ENCODE data around the gene SLC4A5. TPM values are rescaled to one million over a fixed set of nuclear protein-coding genes. Genes with fewer than 3 reads are reported as not detected.

SLC4A5 gene
- total RNA-seq, 1 donor from 2014 or later: 2.3 TPM

GRCh38 chr2:74290466-74291217, 52.6 kb downstream of the SLC4A5 start:
- TF ChIP-seq CTCF (IDR thresholded peaks at IDR 0.05; ENCODE audit: borderline replicate concordance): no peak
- intact Hi-C loops (cut with micrococcal nuclease): no loop called here
- no peaks in the 10 kb centered on the region for H3K9me3 ChIP-seq (replicated peaks)
- H3K36me3 ChIP-seq: peaks cover 3% of the 10 kb centered on the region
- DNase-seq: no peak
- H3K27me3 ChIP-seq (ENCODE audit: low read depth): no peaks in the 10 kb centered on the region
- H3K4me3 ChIP-seq: no peak overlapping the region
- peaks cover 18% of the 10 kb centered on the region for H3K4me1 ChIP-seq
- H3K27ac ChIP-seq (replicated peaks): no peak overlapping the region

GRCh38 chr2:74290066-74290465, 53.1 kb downstream of the SLC4A5 start:
- Histone ChIP-seq H3K4me1 (peaks cover 18% of the 10 kb centered on the region), H3K27ac (replicated peaks) (no peak overlapping the region), H3K4me3 (no peak overlapping the region), H3K36me3 (peaks cover 3% of the 10 kb centered on the region), H3K9me3 (replicated peaks) (no peaks in the 10 kb centered on the region), H3K27me3 (ENCODE audit: low read depth) (no peaks in the 10 kb centered on the region)
- no peak for DNase-seq
- TF ChIP-seq CTCF (IDR thresholded peaks at IDR 0.05; ENCODE audit: borderline replicate concordance): no peak
- intact Hi-C loops (cut with micrococcal nuclease): no loop called here

- TF ChIP-seq CTCF (IDR thresholded peaks at IDR 0.05; ENCODE audit: borderline replicate concordance): no peak
- H3K27ac ChIP-seq (replicated peaks): no peak overlapping the region
- peaks cover 4% of the 10 kb centered on the region for H3K36me3 ChIP-seq
- DNase-seq: no peak
- H3K27me3 ChIP-seq (ENCODE audit: low read depth): no peaks in the 10 kb centered on the region
- H3K4me1 ChIP-seq: peaks cover 9% of the 10 kb centered on the region
- H3K4me3 ChIP-seq: no peak overlapping the region
- intact Hi-C loops (cut with micrococcal nuclease): no loop called here
- no peaks in the 10 kb centered on the region for H3K9me3 ChIP-seq (replicated peaks)
Measured at GRCh38 chr2:74286725-74287124, 56.5 kb downstream of the SLC4A5 start.

GRCh38 chr2:74281141-74281975, 61.9 kb downstream of the SLC4A5 start:
- intact Hi-C loops (cut with micrococcal nuclease): no loop called here
- H3K4me1 ChIP-seq: peaks cover 24% of the 10 kb centered on the region
- H3K4me3 ChIP-seq: no peak overlapping the region
- no peak for DNase-seq
- no peaks in the 10 kb centered on the region for H3K9me3 ChIP-seq (replicated peaks)
- H3K36me3 ChIP-seq: peaks cover 4% of the 10 kb centered on the region
- no peak overlapping the region for H3K27ac ChIP-seq (replicated peaks)
- TF ChIP-seq CTCF (IDR thresholded peaks at IDR 0.05; ENCODE audit: borderline replicate concordance): no peak
- H3K27me3 ChIP-seq (ENCODE audit: low read depth): no peaks in the 10 kb centered on the region

GRCh38 chr2:74278694-74279093, 64.5 kb downstream of the SLC4A5 start:
- H3K4me1 ChIP-seq: peaks cover 24% of the 10 kb centered on the region
- H3K27ac ChIP-seq (replicated peaks): no peak overlapping the region
- intact Hi-C loops (cut with micrococcal nuclease): no loop called here
- DNase-seq: no peak
- no peak overlapping the region for H3K4me3 ChIP-seq
- no peaks in the 10 kb centered on the region for H3K9me3 ChIP-seq (replicated peaks)
- no peak for TF ChIP-seq CTCF (IDR thresholded peaks at IDR 0.05; ENCODE audit: borderline replicate concordance)
- H3K36me3 ChIP-seq: no peaks in the 10 kb centered on the region
- no peaks in the 10 kb centered on the region for H3K27me3 ChIP-seq (ENCODE audit: low read depth)
